Vagina (tissue), 2 donors: ENCODE results near the gene REV1. TPM values are rescaled to one million over a fixed set of nuclear protein-coding genes. Genes with fewer than 3 reads are reported as not detected.

Experiments
- DNase-seq, 2 donors: peaks; one replicate each; pipeline ENCODE4 v3.0.0-alpha.2; 2017; ENCODE audit errors: extremely low spot score in 2 of 2
- H3K27ac ChIP-seq: fragments of 200-600 bp; sonication (generic); one replicate; pipeline ENCODE4 v1.5.1; 2019
- H3K27me3 ChIP-seq: fragments of 200-600 bp; sonication (generic); one replicate; pipeline ENCODE4 v1.5.1; 2019
- H3K36me3 ChIP-seq, 2 donors: fragments of 200-600 bp; sonication (generic); one replicate each; pipeline ENCODE4 v1.5.1; 2017 to 2019
- H3K4me1 ChIP-seq: fragments of 200-600 bp; sonication (generic); one replicate; pipeline ENCODE4 v1.5.1; 2019
- H3K4me3 ChIP-seq, 2 donors: fragments of 200-600 bp; sonication (generic); 1 replicate in 1 of 2; 2 replicates in 1 of 2; pipeline ENCODE4 v1.5.1; 2016 to 2019
- H3K9me3 ChIP-seq: fragments of 200-600 bp; sonication (generic); one replicate; pipeline ENCODE4 v1.5.1; 2019
- CTCF ChIP-seq, 3 experiments: fragments of 450-650 bp in 2 of 3; fragments of 200-600 bp in 1 of 3; sonication (generic) in 1 of 3; IDR thresholded peaks; one replicate each; pipeline ENCODE4 v1.5.1; 2017 to 2019; ENCODE audit warnings: antibody characterized with exemption in 3 of 3, mild to moderate bottlenecking in 2 of 3, moderate library complexity in 2 of 3
- POLR2A ChIP-seq, 2 donors: fragments of 450-650 bp; IDR thresholded peaks; one replicate each; pipeline ENCODE4 v1.6.1; 2017; ENCODE audit warnings: antibody characterized with exemption in 2 of 2, mild to moderate bottlenecking in 2 of 2, moderate library complexity in 2 of 2
- POLR2AphosphoS5 ChIP-seq, 2 donors: sonication (generic); formaldehyde crosslinking; IDR thresholded peaks; one replicate each; pipeline ENCODE4 v1.9.0; 2017; ENCODE audit warnings: antibody characterized with exemption in 2 of 2, mild to moderate bottlenecking in 2 of 2, low read depth in 1 of 2; ENCODE audit not compliant: insufficient read depth in 1 of 2
- intact Hi-C: fragments of 100-400 bp; cut with DNase I; formaldehyde crosslinking; loops from one replicate; pipeline ENCODE4 v1.15.1; 2023
- total RNA-seq: library from RNA; depleted of rRNA; stranded (reverse); fragments of >200 nt; gene quantifications from one replicate; pipeline ENCODE4 v1.2.3, GENCODE V29; 2016

The REV1 gene
- total RNA-seq, 1 donor from 2014 or later = 102 TPM

- DNase-seq = no peak
- no peak overlapping the region for H3K27ac ChIP-seq
- H3K9me3 ChIP-seq = no peaks in the 10 kb centered on the region
- TF ChIP-seq POLR2AphosphoS5 (IDR thresholded peaks at IDR 0.05; ENCODE audit: insufficient read depth in 1 of 2, low read depth in 1 of 2) (no peak), CTCF (IDR thresholded peaks at IDR 0.05) (no peak), POLR2A (IDR thresholded peaks at IDR 0.05) (no peak)
- no peaks in the 10 kb centered on the region for H3K4me1 ChIP-seq
- H3K27me3 ChIP-seq = no peaks in the 10 kb centered on the region
- H3K36me3 ChIP-seq = no peaks in the 10 kb centered on the region
- intact Hi-C loops = no loop called here
- no peak overlapping the region for H3K4me3 ChIP-seq
Measured at GRCh38 chr2:99520813-99521212, 31.0 kb upstream of the REV1 start.

- TF ChIP-seq POLR2AphosphoS5 (IDR thresholded peaks at IDR 0.05; ENCODE audit: insufficient read depth in 1 of 2, low read depth in 1 of 2) (no peak), CTCF (IDR thresholded peaks at IDR 0.05) (no peak), POLR2A (IDR thresholded peaks at IDR 0.05) (no peak)
- DNase-seq = no peak
- intact Hi-C loops = no loop called here
- Histone ChIP-seq H3K9me3 (no peaks in the 10 kb centered on the region), H3K27ac (no peak overlapping the region), H3K27me3 (no peaks in the 10 kb centered on the region), H3K4me3 (no peak overlapping the region), H3K36me3 (no peaks in the 10 kb centered on the region), H3K4me1 (no peaks in the 10 kb centered on the region)
Measured at GRCh38 chr2:99520195-99520594, 30.4 kb upstream of the REV1 start.

- Histone ChIP-seq H3K27ac (no peak overlapping the region), H3K9me3 (no peaks in the 10 kb centered on the region), H3K4me1 (no peaks in the 10 kb centered on the region), H3K36me3 (no peaks in the 10 kb centered on the region), H3K27me3 (no peaks in the 10 kb centered on the region), H3K4me3 (no peak overlapping the region)
- DNase-seq = no peak
- no peak for TF ChIP-seq CTCF (IDR thresholded peaks at IDR 0.05)
- TF ChIP-seq POLR2A (IDR thresholded peaks at IDR 0.05) = no peak
- TF ChIP-seq POLR2AphosphoS5 (IDR thresholded peaks at IDR 0.05; ENCODE audit: insufficient read depth in 1 of 2, low read depth in 1 of 2) = no peak
- intact Hi-C loops = no loop called here
Measured at GRCh38 chr2:99514357-99514756, 24.5 kb upstream of the REV1 start.

GRCh38 chr2:99512181-99512591 lies 22.4 kb upstream of the REV1 start:
- no peaks in the 10 kb centered on the region for H3K4me1 ChIP-seq
- H3K4me3 ChIP-seq = no peak overlapping the region
- no peak overlapping the region for H3K27ac ChIP-seq
- no peak for DNase-seq
- TF ChIP-seq CTCF (IDR thresholded peaks at IDR 0.05) (no peak), POLR2A (IDR thresholded peaks at IDR 0.05) (no peak), POLR2AphosphoS5 (IDR thresholded peaks at IDR 0.05; ENCODE audit: insufficient read depth in 1 of 2, low read depth in 1 of 2) (peak in 1 of 2 donors; percentile 20)
- intact Hi-C loops = no loop called here
- H3K27me3 ChIP-seq = no peaks in the 10 kb centered on the region
- no peaks in the 10 kb centered on the region for H3K9me3 ChIP-seq
- no peaks in the 10 kb centered on the region for H3K36me3 ChIP-seq

GRCh38 chr2:99509387-99509786 lies 19.6 kb upstream of the REV1 start:
- intact Hi-C loops = no loop called here
- H3K9me3 ChIP-seq = no peaks in the 10 kb centered on the region
- H3K4me1 ChIP-seq = no peaks in the 10 kb centered on the region
- H3K36me3 ChIP-seq = no peaks in the 10 kb centered on the region
- no peak for DNase-seq
- TF ChIP-seq POLR2A (IDR thresholded peaks at IDR 0.05) = no peak
- TF ChIP-seq POLR2AphosphoS5 (IDR thresholded peaks at IDR 0.05; ENCODE audit: insufficient read depth in 1 of 2, low read depth in 1 of 2) = no peak
- TF ChIP-seq CTCF (IDR thresholded peaks at IDR 0.05) = no peak
- H3K27me3 ChIP-seq = no peaks in the 10 kb centered on the region
- no peak overlapping the region for H3K4me3 ChIP-seq
- no peak overlapping the region for H3K27ac ChIP-seq
